ENCODE data around the gene PCDHGB1. TPM values are rescaled to one million over a fixed set of nuclear protein-coding genes. Genes with fewer than 3 reads are reported as not detected.

Gene PCDHGB1
- total RNA-seq, 1 experiment from 2014 or later: 5.6 TPM

GRCh38 chr5:141359790-141360426, 10.0 kb downstream of the PCDHGB1 start, which contains the start of gene PCDHGB2:
Gene PCDHGB2, plus strand, starts transcription at chr5:141359994. Its CDS starts 142 bp downstream, at chr5:141360136.
- ATAC-seq: peak; percentile 83
- H3K4me1 Mint-ChIP-seq: peaks cover 27% of the 10 kb centered on the region
- peaks cover 62% of the 10 kb centered on the region for H3K9me3 Mint-ChIP-seq
- peaks cover 68% of the 10 kb centered on the region for H3K36me3 Mint-ChIP-seq
- DNase-seq (ENCODE audit: low spot score): peak; percentile 46
- peak within 1 kb of the TSS; percentile 60 for H3K4me3 Mint-ChIP-seq
- H3K27me3 Mint-ChIP-seq (ENCODE audit: low read depth): peaks cover 22% of the 10 kb centered on the region; the same call in 1 of the 2 replicates
- H3K27ac Mint-ChIP-seq: peak within 1 kb of the TSS; percentile 96
- TF ChIP-seq ZNF263 (CRISPR knock-in tag; IDR thresholded peaks at IDR 0.05; ENCODE audit: low read depth) (no peak), MYBL2 (CRISPR knock-in tag; IDR thresholded peaks at IDR 0.05) (no peak), MXD4 (CRISPR knock-in tag; IDR thresholded peaks at IDR 0.05; ENCODE audit: borderline replicate concordance) (no peak), IRF2 (CRISPR knock-in tag; IDR thresholded peaks at IDR 0.05; ENCODE audit: borderline replicate concordance, low read depth) (no peak), CTCF (IDR thresholded peaks at IDR 0.05) (peak; percentile 65), NR3C1 (CRISPR knock-in tag; conservative IDR thresholded peaks at IDR 0.05; ENCODE audit: low read depth) (no peak), PRDM15 (CRISPR knock-in tag; IDR thresholded peaks at IDR 0.05) (peak; percentile 47; the same call in 1 of the 2 replicates)
- ChIA-PET POLR2A (no interaction called here), CTCF (interaction anchor here (0.6 to 1.6 kb wide), 27 partner anchors 9 to 207 kb away, joined by 3 to 16 read pairs (median 5); partner anchors contain the start of genes PCDHB10, PCDHB14, PCDHB15 and PCDHB16)

- ChIA-PET CTCF (interaction anchor here (0.7 to 1.6 kb wide), 24 partner anchors 9 to 207 kb away, joined by 3 to 16 read pairs (median 5); partner anchors contain the start of genes PCDHB14, PCDHB15, PCDHB16 and PCDHGA1), POLR2A (no interaction called here)
- DNase-seq (ENCODE audit: low spot score): no peak
- H3K27me3 Mint-ChIP-seq (ENCODE audit: low read depth): peaks cover 18% of the 10 kb centered on the region
- no peak overlapping the region for H3K27ac Mint-ChIP-seq
- peaks cover 27% of the 10 kb centered on the region for H3K4me1 Mint-ChIP-seq
- TF ChIP-seq ZNF423 (CRISPR knock-in tag; IDR thresholded peaks at IDR 0.05) (no peak), ATF1 (CRISPR knock-in tag; IDR thresholded peaks at IDR 0.05) (no peak), NFATC4 (CRISPR knock-in tag; IDR thresholded peaks at IDR 0.05) (no peak), STAT6 (CRISPR knock-in tag; conservative IDR thresholded peaks at IDR 0.05; ENCODE audit: low read depth) (no peak), E2F1 (CRISPR knock-in tag; IDR thresholded peaks at IDR 0.05) (no peak), ESRRA (CRISPR knock-in tag; IDR thresholded peaks at IDR 0.05; ENCODE audit: borderline replicate concordance) (no peak), ZSCAN18 (CRISPR knock-in tag; IDR thresholded peaks at IDR 0.05) (no peak), ETV6 (CRISPR knock-in tag; IDR thresholded peaks at IDR 0.05) (no peak), ERG (CRISPR knock-in tag; IDR thresholded peaks at IDR 0.05) (no peak), ATF2 (CRISPR knock-in tag; IDR thresholded peaks at IDR 0.05; ENCODE audit: borderline replicate concordance, low read depth) (no peak), TCF7 (CRISPR knock-in tag; IDR thresholded peaks at IDR 0.05; ENCODE audit: low read depth) (no peak)
- peaks cover 68% of the 10 kb centered on the region for H3K36me3 Mint-ChIP-seq
- no peak overlapping the region for H3K4me3 Mint-ChIP-seq
- no peak for ATAC-seq
- peaks cover 64% of the 10 kb centered on the region for H3K9me3 Mint-ChIP-seq
These were observed 10.8 kb downstream of the PCDHGB1 start for GRCh38 chr5:141360685-141361084.

Measured in WTC11 (cell line).